HG03159 (cell line): Measurements from ENCODE around the gene BIN1.

Experiments used
- ATAC-seq: cut with Tn5 transposase; IDR thresholded peaks from one replicate; pipeline ENCODE4 v1.9.1; 2021; ENCODE audit warnings: mild to moderate bottlenecking, moderate library complexity; ENCODE audit not compliant: unreplicated experiment

The BIN1 gene

GRCh38 chr2:127106991-127107621 lies at the start of gene BIN1:
BIN1 (minus strand) TSS chr2:127107154; CDS start chr2:127106943, 211 bp downstream.
- peak; percentile 75 for ATAC-seq

GRCh38 chr2:127155947-127156346 lies 49.0 kb upstream of the BIN1 start:
- ATAC-seq, result no peak

GRCh38 chr2:127155028-127155581 lies 48.2 kb upstream of the BIN1 start:
- ATAC-seq, result no peak

GRCh38 chr2:127154396-127154795 lies 47.4 kb upstream of the BIN1 start:
- no peak for ATAC-seq

GRCh38 chr2:127153691-127154158 lies 46.8 kb upstream of the BIN1 start:
- ATAC-seq, result no peak

GRCh38 chr2:127150996-127151395 lies 44.0 kb upstream of the BIN1 start:
- ATAC-seq, result no peak

GRCh38 chr2:127149384-127149783 lies 42.4 kb upstream of the BIN1 start:
- ATAC-seq, result no peak

GRCh38 chr2:127146820-127147502 lies 40.0 kb upstream of the BIN1 start:
- ATAC-seq, result no peak

- ATAC-seq, result no peak
Observed at GRCh38 chr2:127146071-127146725, 39.2 kb upstream of the BIN1 start.

GRCh38 chr2:127145280-127145895 lies 38.4 kb upstream of the BIN1 start:
- ATAC-seq, result no peak

GRCh38 chr2:127143841-127144782 lies 37.2 kb upstream of the BIN1 start:
- no peak for ATAC-seq

GRCh38 chr2:127142663-127143630 lies 36.0 kb upstream of the BIN1 start:
- no peak for ATAC-seq

- no peak for ATAC-seq
Observed at GRCh38 chr2:127140538-127140937, 33.6 kb upstream of the BIN1 start.

GRCh38 chr2:127139766-127140165 lies 32.8 kb upstream of the BIN1 start:
- ATAC-seq, result no peak

GRCh38 chr2:127138281-127138680 lies 31.3 kb upstream of the BIN1 start:
- ATAC-seq, result no peak

GRCh38 chr2:127137741-127138140 lies 30.8 kb upstream of the BIN1 start:
- no peak for ATAC-seq

- ATAC-seq, result no peak
Observed at GRCh38 chr2:127137225-127137624, 30.3 kb upstream of the BIN1 start.

- peak; percentile 52 for ATAC-seq
Observed at GRCh38 chr2:127134833-127135830, 28.2 kb upstream of the BIN1 start.
